Hepatocyte (in vitro differentiated cells): ENCODE data around the gene MSANTD1. TPM values are rescaled to one million over a fixed set of nuclear protein-coding genes. Genes with fewer than 3 reads are reported as not detected.

Experiments used
- DNase-seq: peaks from one replicate; pipeline ENCODE4 v3.0.0-alpha.2; 2016; ENCODE audit warnings: low spot score
- H2AFZ ChIP-seq: fragments of 200-600 bp; sonication (generic); 2 replicates; pipeline ENCODE4 v1.6.0; 2016; ENCODE audit warnings: antibody characterized with exemption, mild to moderate bottlenecking
- H3K27ac ChIP-seq: fragments of 200-600 bp; sonication (generic); 2 replicates; pipeline ENCODE4 v1.5.1; 2016; ENCODE audit warnings: mild to moderate bottlenecking
- H3K27me3 ChIP-seq: fragments of 200-600 bp; sonication (generic); 2 replicates; pipeline ENCODE4 v1.6.1; 2016
- H3K36me3 ChIP-seq: fragments of 200-600 bp; sonication (generic); replicated peaks from 2 replicates; pipeline ENCODE4 v1.5.1; 2016; ENCODE audit warnings: low read depth; ENCODE audit not compliant: insufficient read depth
- H3K4me1 ChIP-seq: fragments of 200-600 bp; sonication (generic); 2 replicates; pipeline ENCODE4 v1.5.1; 2016; ENCODE audit warnings: mild to moderate bottlenecking, moderate library complexity; ENCODE audit not compliant: insufficient read depth
- H3K4me2 ChIP-seq: fragments of 200-600 bp; sonication (generic); 2 replicates; pipeline ENCODE4 v1.6.0; 2016
- H3K4me3 ChIP-seq: fragments of 200-600 bp; sonication (generic); 2 replicates; pipeline ENCODE4 v1.5.1; 2016; ENCODE audit warnings: mild to moderate bottlenecking
- H3K79me2 ChIP-seq: fragments of 200-600 bp; sonication (generic); 2 replicates; pipeline ENCODE4 v1.6.0; 2017; ENCODE audit warnings: mild to moderate bottlenecking
- H3K9me2 ChIP-seq: fragments of 200-600 bp; sonication (generic); replicated peaks from 2 replicates; pipeline ENCODE4 v1.6.0; 2017; ENCODE audit warnings: mild to moderate bottlenecking; ENCODE audit not compliant: insufficient read depth
- H3K9me3 ChIP-seq: fragments of 200-600 bp; sonication (generic); 2 replicates; pipeline ENCODE4 v1.5.1; 2016; ENCODE audit warnings: low read depth, mild to moderate bottlenecking
- H4K20me1 ChIP-seq: fragments of 200-600 bp; sonication (generic); 2 replicates; pipeline ENCODE4 v1.6.0; 2016; ENCODE audit warnings: mild to moderate bottlenecking; ENCODE audit not compliant: insufficient read depth, poor library complexity, severe bottlenecking
- EZH2 ChIP-seq: fragments of 200-600 bp; sonication (generic); IDR thresholded peaks from 2 replicates; pipeline ENCODE4 v1.6.1; 2016; ENCODE audit warnings: antibody characterized with exemption, mild to moderate bottlenecking, borderline replicate concordance
- EZH2phosphoT487 ChIP-seq: fragments of 200-600 bp; sonication (generic); IDR thresholded peaks from one replicate; pipeline ENCODE4 v1.6.1; 2018; ENCODE audit warnings: antibody characterized with exemption, mild to moderate bottlenecking, low read depth, moderate library complexity; ENCODE audit not compliant: unreplicated experiment, severe bottlenecking
- WGBS: methylation state at CpG from one replicate; pipeline ENCODE4 v1.1.6; 2016; ENCODE audit warnings: low lambda C conversion rate; ENCODE audit errors: missing lambda C conversion rate; 5-methylcytosine and 5-hydroxymethylcytosine counted together
- polyA plus RNA-seq: library from polyadenylated mRNA; unstranded; fragments of >200 nt; fragmentation: Nextera tagmentation; extraction: Ambion mirVana; gene quantifications from 2 replicates; pipeline ENCODE4 v1.2.1, GENCODE V29; 2016
- total RNA-seq: library from RNA; depleted of rRNA; stranded (reverse); fragments of >200 nt; gene quantifications from 2 replicates; pipeline ENCODE4 v1.2.3, GENCODE V29; 2014
- TF ChIP-seq, protein P1 (sequence below): fragments of 200-600 bp; sonication (generic); IDR thresholded peaks from 2 replicates; pipeline ENCODE4 v1.5.1; 2016; ENCODE audit warnings: antibody characterized with exemption, mild to moderate bottlenecking; ENCODE audit not compliant: poor library complexity

The MSANTD1 gene
- total and polyA plus RNA-seq, 2 experiments from 2014 or later = 0.51 to 0.57 TPM

- WGBS = 95% methylated on average over 15 of the region's 15 CpGs
- DNase-seq = no peak
- Histone ChIP-seq H3K79me2 (no peaks in the 10 kb centered on the region), H3K4me3 (no peak overlapping the region), H3K9me3 (no peaks in the 10 kb centered on the region), H2AFZ (no peak overlapping the region), H4K20me1 (no peaks in the 10 kb centered on the region), H3K4me1 (no peaks in the 10 kb centered on the region), H3K27ac (no peak overlapping the region), H3K4me2 (no peak overlapping the region), H3K36me3 (no peaks in the 10 kb centered on the region), H3K9me2 (no peaks in the 10 kb centered on the region), H3K27me3 (no peaks in the 10 kb centered on the region)
- TF ChIP-seq EZH2phosphoT487 (no peak), EZH2 (no peak)
- TF ChIP-seq, protein P1, sequence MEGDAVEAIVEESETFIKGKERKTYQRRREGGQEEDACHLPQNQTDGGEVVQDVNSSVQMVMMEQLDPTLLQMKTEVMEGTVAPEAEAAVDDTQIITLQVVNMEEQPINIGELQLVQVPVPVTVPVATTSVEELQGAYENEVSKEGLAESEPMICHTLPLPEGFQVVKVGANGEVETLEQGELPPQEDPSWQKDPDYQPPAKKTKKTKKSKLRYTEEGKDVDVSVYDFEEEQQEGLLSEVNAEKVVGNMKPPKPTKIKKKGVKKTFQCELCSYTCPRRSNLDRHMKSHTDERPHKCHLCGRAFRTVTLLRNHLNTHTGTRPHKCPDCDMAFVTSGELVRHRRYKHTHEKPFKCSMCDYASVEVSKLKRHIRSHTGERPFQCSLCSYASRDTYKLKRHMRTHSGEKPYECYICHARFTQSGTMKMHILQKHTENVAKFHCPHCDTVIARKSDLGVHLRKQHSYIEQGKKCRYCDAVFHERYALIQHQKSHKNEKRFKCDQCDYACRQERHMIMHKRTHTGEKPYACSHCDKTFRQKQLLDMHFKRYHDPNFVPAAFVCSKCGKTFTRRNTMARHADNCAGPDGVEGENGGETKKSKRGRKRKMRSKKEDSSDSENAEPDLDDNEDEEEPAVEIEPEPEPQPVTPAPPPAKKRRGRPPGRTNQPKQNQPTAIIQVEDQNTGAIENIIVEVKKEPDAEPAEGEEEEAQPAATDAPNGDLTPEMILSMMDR = no peak
These were observed 16.1 kb upstream of the MSANTD1 start for GRCh38 chr4:3232871-3233271.

GRCh38 chr4:3233391-3234071 lies 15.4 kb upstream of the MSANTD1 start:
- H3K4me1 ChIP-seq = no peaks in the 10 kb centered on the region
- no peak overlapping the region for H3K4me3 ChIP-seq
- H3K27ac ChIP-seq = no peak overlapping the region
- no peaks in the 10 kb centered on the region for H3K27me3 ChIP-seq
- no peak for DNase-seq
- no peak overlapping the region for H2AFZ ChIP-seq
- H3K9me2 ChIP-seq = no peaks in the 10 kb centered on the region
- H3K36me3 ChIP-seq = no peaks in the 10 kb centered on the region
- no peak overlapping the region for H3K4me2 ChIP-seq
- H4K20me1 ChIP-seq = no peaks in the 10 kb centered on the region
- TF ChIP-seq EZH2 (no peak), EZH2phosphoT487 (no peak)
- TF ChIP-seq, protein P1 = no peak
- no peaks in the 10 kb centered on the region for H3K9me3 ChIP-seq
- H3K79me2 ChIP-seq = no peaks in the 10 kb centered on the region
- WGBS = 93% methylated on average over 21 of the region's 21 CpGs

- WGBS = 91% methylated on average over 23 of the region's 23 CpGs
- no peaks in the 10 kb centered on the region for H3K79me2 ChIP-seq
- H3K27me3 ChIP-seq = no peaks in the 10 kb centered on the region
These were observed 14.6 kb upstream of the MSANTD1 start for GRCh38 chr4:3234171-3235029.

More at GRCh38 chr4:3234171-3235029, 14.6 kb upstream of the MSANTD1 start:
- Histone ChIP-seq H3K4me3 (no peak overlapping the region), H3K9me3 (no peaks in the 10 kb centered on the region), H3K4me2 (no peak overlapping the region), H3K4me1 (no peaks in the 10 kb centered on the region), H3K9me2 (no peaks in the 10 kb centered on the region), H3K36me3 (no peaks in the 10 kb centered on the region), H2AFZ (no peak overlapping the region), H3K27ac (no peak overlapping the region), H4K20me1 (no peaks in the 10 kb centered on the region)
- TF ChIP-seq EZH2phosphoT487 (no peak), EZH2 (no peak)
- TF ChIP-seq, protein P1 = no peak
- no peak for DNase-seq
